Erythroblast (primary cell): ENCODE data around the gene ZNF433.

Experiments used
- GATA1 ChIP-seq: IDR thresholded peaks from 2 replicates; pipeline ENCODE4 v1.6.1; 2011; ENCODE audit warnings: low read depth, mild to moderate bottlenecking, control low read depth, low read length, moderate library complexity
- POLR2A ChIP-seq: IDR thresholded peaks from 2 replicates; pipeline ENCODE4 v1.6.1; 2011; ENCODE audit warnings: mild to moderate bottlenecking, low read length

DNA sequence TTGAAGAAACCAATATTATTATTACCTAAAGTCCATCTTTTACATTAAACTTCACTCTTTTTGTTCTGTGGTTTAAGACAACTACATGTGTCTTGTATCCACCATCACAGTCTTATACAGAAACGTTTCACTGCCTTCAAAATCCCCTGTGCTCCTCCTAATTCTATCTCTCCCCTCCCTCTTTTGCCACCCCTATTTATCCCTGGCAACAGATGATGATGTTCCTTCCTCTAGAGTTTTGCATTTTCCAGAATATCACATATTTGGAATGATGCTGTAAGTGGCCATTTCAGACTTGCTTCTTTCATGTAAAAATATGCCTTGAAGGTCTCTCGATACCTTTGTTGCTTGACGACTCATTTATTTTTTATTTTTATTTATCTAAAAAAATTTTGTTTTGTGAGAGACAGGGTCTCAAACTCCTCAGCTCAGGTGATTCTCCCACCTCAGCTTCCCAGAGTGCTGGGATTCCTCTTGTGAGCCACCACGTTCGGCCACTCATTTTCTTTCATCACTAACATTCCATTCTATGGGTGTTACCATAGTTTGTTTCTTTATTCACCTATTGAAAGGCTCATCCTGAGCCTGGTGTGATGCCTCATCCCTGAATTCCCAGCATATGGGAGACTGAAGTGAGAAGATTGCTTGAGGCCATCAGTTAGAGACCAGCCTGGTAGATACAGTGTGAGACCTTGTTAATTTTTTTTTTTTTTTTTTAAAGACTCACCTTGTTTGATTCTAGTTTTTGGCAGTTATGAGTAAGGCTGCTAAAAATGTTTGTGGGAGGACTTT lies 62.3 kb downstream of the ZNF433 start:
- TF ChIP-seq POLR2A (no peak), GATA1 (no peak)
